ENCODE results near the gene TIMP2. TPM values are rescaled to one million over a fixed set of nuclear protein-coding genes. Genes with fewer than 3 reads are reported as not detected.

TIMP2 gene
- polyA plus RNA-seq, 1 donor from 2014 or later, result 25.6 TPM

DNA sequence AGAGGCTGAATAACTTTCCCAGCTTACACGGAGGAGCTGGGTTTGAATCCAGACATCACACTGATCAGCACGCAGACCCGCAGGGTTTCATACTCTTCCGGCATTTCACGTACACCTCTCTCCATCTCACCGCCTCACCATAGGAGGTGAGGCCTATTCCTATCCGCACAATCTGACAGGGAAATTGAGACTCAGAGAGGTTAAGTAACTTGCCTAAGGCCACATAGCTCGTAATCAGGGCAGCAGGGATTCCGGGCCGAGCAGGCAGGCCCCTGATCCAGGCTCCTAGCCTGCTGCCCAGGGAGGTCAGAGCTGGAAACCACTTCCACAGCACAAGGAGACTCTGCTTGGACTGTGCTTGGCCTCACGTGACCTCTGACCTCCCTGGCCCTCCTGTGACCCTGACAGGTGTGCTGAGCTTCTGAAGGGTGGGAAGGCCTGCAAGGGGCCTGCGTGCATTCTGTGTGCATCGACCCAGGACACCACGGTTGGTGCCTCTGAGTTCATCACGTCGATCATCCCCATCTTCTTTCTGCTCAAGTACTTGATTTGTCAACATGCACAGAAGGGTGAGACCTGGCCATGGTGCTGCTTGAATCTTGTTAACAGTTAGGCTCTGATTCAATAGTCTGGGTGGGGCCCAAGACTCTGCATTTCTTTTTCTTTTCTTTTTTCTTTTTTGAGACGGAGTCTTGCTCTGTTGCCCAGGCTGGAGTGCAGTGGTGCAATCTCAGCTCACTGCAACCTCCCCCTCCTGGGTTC lies 26.9 kb downstream of the TIMP2 start:
- Histone ChIP-seq H2AFZ (ENCODE audit: low read depth, low read length) (no peak overlapping the region), H3K4me3 (ENCODE audit: low read length) (no peak overlapping the region), H3K9ac (ENCODE audit: low read length) (no peak overlapping the region), H3F3A (ENCODE audit: insufficient read depth, low read length, poor library complexity, severe bottlenecking) (no peaks in the 10 kb centered on the region), H3K27me3 (ENCODE audit: insufficient read depth, low read depth, low read length) (no peaks in the 10 kb centered on the region), H3K4me2 (ENCODE audit: low read length) (no peak overlapping the region), H3K79me2 (replicated peaks; ENCODE audit: insufficient read depth, low read length) (peaks cover 37% of the 10 kb centered on the region), H3K9me3 (ENCODE audit: low read length) (no peaks in the 10 kb centered on the region), H3K36me3 (ENCODE audit: insufficient read depth, low read length) (no peaks in the 10 kb centered on the region), H3K27ac (ENCODE audit: low read length) (no peak overlapping the region), H4K20me1 (ENCODE audit: insufficient read depth) (no peaks in the 10 kb centered on the region), H3K9me2 (ENCODE audit: insufficient read depth, low read length) (no peaks in the 10 kb centered on the region)
- TF ChIP-seq, protein P1, sequence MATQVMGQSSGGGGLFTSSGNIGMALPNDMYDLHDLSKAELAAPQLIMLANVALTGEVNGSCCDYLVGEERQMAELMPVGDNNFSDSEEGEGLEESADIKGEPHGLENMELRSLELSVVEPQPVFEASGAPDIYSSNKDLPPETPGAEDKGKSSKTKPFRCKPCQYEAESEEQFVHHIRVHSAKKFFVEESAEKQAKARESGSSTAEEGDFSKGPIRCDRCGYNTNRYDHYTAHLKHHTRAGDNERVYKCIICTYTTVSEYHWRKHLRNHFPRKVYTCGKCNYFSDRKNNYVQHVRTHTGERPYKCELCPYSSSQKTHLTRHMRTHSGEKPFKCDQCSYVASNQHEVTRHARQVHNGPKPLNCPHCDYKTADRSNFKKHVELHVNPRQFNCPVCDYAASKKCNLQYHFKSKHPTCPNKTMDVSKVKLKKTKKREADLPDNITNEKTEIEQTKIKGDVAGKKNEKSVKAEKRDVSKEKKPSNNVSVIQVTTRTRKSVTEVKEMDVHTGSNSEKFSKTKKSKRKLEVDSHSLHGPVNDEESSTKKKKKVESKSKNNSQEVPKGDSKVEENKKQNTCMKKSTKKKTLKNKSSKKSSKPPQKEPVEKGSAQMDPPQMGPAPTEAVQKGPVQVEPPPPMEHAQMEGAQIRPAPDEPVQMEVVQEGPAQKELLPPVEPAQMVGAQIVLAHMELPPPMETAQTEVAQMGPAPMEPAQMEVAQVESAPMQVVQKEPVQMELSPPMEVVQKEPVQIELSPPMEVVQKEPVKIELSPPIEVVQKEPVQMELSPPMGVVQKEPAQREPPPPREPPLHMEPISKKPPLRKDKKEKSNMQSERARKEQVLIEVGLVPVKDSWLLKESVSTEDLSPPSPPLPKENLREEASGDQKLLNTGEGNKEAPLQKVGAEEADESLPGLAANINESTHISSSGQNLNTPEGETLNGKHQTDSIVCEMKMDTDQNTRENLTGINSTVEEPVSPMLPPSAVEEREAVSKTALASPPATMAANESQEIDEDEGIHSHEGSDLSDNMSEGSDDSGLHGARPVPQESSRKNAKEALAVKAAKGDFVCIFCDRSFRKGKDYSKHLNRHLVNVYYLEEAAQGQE (IDR thresholded peaks at IDR 0.05; ENCODE audit: borderline replicate concordance), result no peak
- TF ChIP-seq, protein P2, sequence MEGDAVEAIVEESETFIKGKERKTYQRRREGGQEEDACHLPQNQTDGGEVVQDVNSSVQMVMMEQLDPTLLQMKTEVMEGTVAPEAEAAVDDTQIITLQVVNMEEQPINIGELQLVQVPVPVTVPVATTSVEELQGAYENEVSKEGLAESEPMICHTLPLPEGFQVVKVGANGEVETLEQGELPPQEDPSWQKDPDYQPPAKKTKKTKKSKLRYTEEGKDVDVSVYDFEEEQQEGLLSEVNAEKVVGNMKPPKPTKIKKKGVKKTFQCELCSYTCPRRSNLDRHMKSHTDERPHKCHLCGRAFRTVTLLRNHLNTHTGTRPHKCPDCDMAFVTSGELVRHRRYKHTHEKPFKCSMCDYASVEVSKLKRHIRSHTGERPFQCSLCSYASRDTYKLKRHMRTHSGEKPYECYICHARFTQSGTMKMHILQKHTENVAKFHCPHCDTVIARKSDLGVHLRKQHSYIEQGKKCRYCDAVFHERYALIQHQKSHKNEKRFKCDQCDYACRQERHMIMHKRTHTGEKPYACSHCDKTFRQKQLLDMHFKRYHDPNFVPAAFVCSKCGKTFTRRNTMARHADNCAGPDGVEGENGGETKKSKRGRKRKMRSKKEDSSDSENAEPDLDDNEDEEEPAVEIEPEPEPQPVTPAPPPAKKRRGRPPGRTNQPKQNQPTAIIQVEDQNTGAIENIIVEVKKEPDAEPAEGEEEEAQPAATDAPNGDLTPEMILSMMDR (IDR thresholded peaks at IDR 0.05; ENCODE audit: poor library complexity, severe bottlenecking), result no peak
- TF ChIP-seq EZH2 (IDR thresholded peaks at IDR 0.05; ENCODE audit: borderline replicate concordance, insufficient read depth, low read length, poor library complexity, severe bottlenecking) (no peak), TAF1 (IDR thresholded peaks at IDR 0.05; ENCODE audit: low read depth) (no peak), SMC3 (conservative IDR thresholded peaks at IDR 0.05; ENCODE audit: poor library complexity) (no peak), MXI1 (conservative IDR thresholded peaks at IDR 0.05; ENCODE audit: poor library complexity, severe bottlenecking) (no peak), POLR2AphosphoS5 (IDR thresholded peaks at IDR 0.05) (no peak), EP300 (conservative IDR thresholded peaks at IDR 0.05; ENCODE audit: poor library complexity, severe bottlenecking) (no peak), RAD21 (conservative IDR thresholded peaks at IDR 0.05) (no peak)

DNA sequence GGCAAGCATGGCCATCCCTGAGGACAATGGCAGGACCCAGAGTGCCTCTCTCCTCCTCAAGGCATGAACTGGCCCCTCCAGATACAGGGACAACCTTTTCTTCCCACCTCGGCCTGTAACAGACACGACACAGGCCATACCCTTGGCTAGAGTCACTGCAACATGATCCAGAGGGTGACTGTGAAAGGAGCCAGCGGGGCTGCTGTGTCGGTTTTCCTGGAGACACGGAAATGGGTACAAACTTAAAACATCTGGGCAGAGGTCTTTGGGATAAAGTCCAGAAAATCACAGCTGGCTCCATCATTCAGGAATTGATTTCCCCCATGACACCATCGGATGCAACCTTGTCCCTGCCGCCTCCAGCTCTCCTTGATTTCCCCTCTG lies 27.5 kb downstream of the TIMP2 start:
- Histone ChIP-seq H4K20me1 (ENCODE audit: insufficient read depth) (no peaks in the 10 kb centered on the region), H3K9ac (ENCODE audit: low read length) (no peak overlapping the region), H3K79me2 (replicated peaks; ENCODE audit: insufficient read depth, low read length) (peaks cover 38% of the 10 kb centered on the region), H3K27me3 (ENCODE audit: insufficient read depth, low read depth, low read length) (no peaks in the 10 kb centered on the region), H3K27ac (ENCODE audit: low read length) (no peak overlapping the region), H2AFZ (ENCODE audit: low read depth, low read length) (no peak overlapping the region), H3F3A (ENCODE audit: insufficient read depth, low read length, poor library complexity, severe bottlenecking) (no peaks in the 10 kb centered on the region), H3K9me3 (ENCODE audit: low read length) (no peaks in the 10 kb centered on the region), H3K4me3 (ENCODE audit: low read length) (no peak overlapping the region), H3K4me2 (ENCODE audit: low read length) (no peak overlapping the region), H3K9me2 (ENCODE audit: insufficient read depth, low read length) (no peaks in the 10 kb centered on the region), H3K36me3 (ENCODE audit: insufficient read depth, low read length) (no peaks in the 10 kb centered on the region)
- TF ChIP-seq MXI1 (conservative IDR thresholded peaks at IDR 0.05; ENCODE audit: poor library complexity, severe bottlenecking) (no peak), EP300 (conservative IDR thresholded peaks at IDR 0.05; ENCODE audit: poor library complexity, severe bottlenecking) (no peak), SMC3 (conservative IDR thresholded peaks at IDR 0.05; ENCODE audit: poor library complexity) (no peak), EZH2 (IDR thresholded peaks at IDR 0.05; ENCODE audit: borderline replicate concordance, insufficient read depth, low read length, poor library complexity, severe bottlenecking) (no peak), RAD21 (conservative IDR thresholded peaks at IDR 0.05) (no peak), POLR2AphosphoS5 (IDR thresholded peaks at IDR 0.05) (no peak), TAF1 (IDR thresholded peaks at IDR 0.05; ENCODE audit: low read depth) (no peak)
- TF ChIP-seq, protein P1 (IDR thresholded peaks at IDR 0.05; ENCODE audit: borderline replicate concordance), result no peak
- TF ChIP-seq, protein P2 (IDR thresholded peaks at IDR 0.05; ENCODE audit: poor library complexity, severe bottlenecking), result no peak
